SK-N-SH (cell line): Measurements from ENCODE around the gene MDK.

Source experiments
- CTCF ChIP-seq: fragments of 200-600 bp; sonication (generic); IDR thresholded peaks from 2 replicates; pipeline ENCODE4 v1.6.1; 2017; ENCODE audit warnings: antibody characterized with exemption, mild to moderate bottlenecking, moderate library complexity
- EP300 ChIP-seq, 2 experiments: IDR thresholded peaks; 2 replicates each; pipeline versions ENCODE4 v1.4.0 to v1.6.1; 2012; ENCODE audit warnings: borderline replicate concordance in 1 of 2, low read depth in 1 of 2, low read length in 1 of 2
- GABPA ChIP-seq: IDR thresholded peaks from 2 replicates; pipeline ENCODE4 v1.4.0; 2012; ENCODE audit warnings: low read depth, mild to moderate bottlenecking
- GATA2 ChIP-seq: sonication (generic); formaldehyde crosslinking; IDR thresholded peaks from 2 replicates; pipeline ENCODE4 v1.5.0; 2020; ENCODE audit warnings: mild to moderate bottlenecking, missing genetic modification reagents
- MAX ChIP-seq: IDR thresholded peaks from 2 replicates; pipeline ENCODE4 v1.4.0; 2012; ENCODE audit warnings: low read depth
- POLR2AphosphoS5 ChIP-seq: IDR thresholded peaks from 2 replicates; pipeline ENCODE4 v1.6.1; 2012; ENCODE audit warnings: low read depth, low read length
- RFX5 ChIP-seq: IDR thresholded peaks from 2 replicates; pipeline ENCODE4 v1.6.1; 2012; ENCODE audit warnings: mild to moderate bottlenecking, improper control_type of control experiment, low read length
- SIN3A ChIP-seq: IDR thresholded peaks from 2 replicates; pipeline ENCODE4 v1.6.1; 2012; ENCODE audit warnings: low read depth, mild to moderate bottlenecking, low read length, moderate library complexity, borderline replicate concordance
- ZBTB33 ChIP-seq: IDR thresholded peaks from 2 replicates; pipeline ENCODE4 v1.4.0; 2012; ENCODE audit warnings: low read depth, borderline replicate concordance

GRCh38 chr11:46388619-46389449 is 7.4 kb downstream of the MDK start:
- TF ChIP-seq EP300 (IDR thresholded peaks at IDR 0.05; ENCODE audit: borderline replicate concordance in 1 of 2, low read depth in 1 of 2, low read length in 1 of 2), result no peak
- TF ChIP-seq POLR2AphosphoS5, result no peak
- no peak for TF ChIP-seq CTCF
- TF ChIP-seq SIN3A, result no peak
- no peak for TF ChIP-seq GATA2
- no peak for TF ChIP-seq MAX
- no peak for TF ChIP-seq ZBTB33
- TF ChIP-seq RFX5, result no peak
- no peak for TF ChIP-seq GABPA
